ENCODE results near the gene PRR12.

The PRR12 gene

GRCh38 chr19:49651029-49651819 lies 60.2 kb downstream of the PRR12 start:
- no peak for DNase-seq

GRCh38 chr19:49651820-49652550 lies 61.0 kb downstream of the PRR12 start:
- no peak for DNase-seq

- no peak for DNase-seq
Observed at GRCh38 chr19:49652551-49653465, 61.8 kb downstream of the PRR12 start.

GRCh38 chr19:49653466-49653806 lies 62.5 kb downstream of the PRR12 start:
- no peak for DNase-seq

GRCh38 chr19:49654581-49654980 lies 63.6 kb downstream of the PRR12 start:
- no peak for DNase-seq

- no peak for DNase-seq
Observed at GRCh38 chr19:49655570-49656455, 64.8 kb downstream of the PRR12 start.

- no peak for DNase-seq
Observed at GRCh38 chr19:49656456-49657109, 65.6 kb downstream of the PRR12 start.

GRCh38 chr19:49657493-49658138 lies 66.6 kb downstream of the PRR12 start:
- no peak for DNase-seq

- DNase-seq: no peak
Observed at GRCh38 chr19:49658139-49658517, 67.1 kb downstream of the PRR12 start.

- no peak for DNase-seq
Observed at GRCh38 chr19:49658566-49659442, 67.8 kb downstream of the PRR12 start.

GRCh38 chr19:49660338-49660961 lies 69.5 kb downstream of the PRR12 start:
- no peak for DNase-seq

- no peak for DNase-seq
Observed at GRCh38 chr19:49662011-49662410, 71.0 kb downstream of the PRR12 start.

- DNase-seq: no peak
Observed at GRCh38 chr19:49663224-49663623, 72.2 kb downstream of the PRR12 start.

GRCh38 chr19:49664171-49665035 lies 73.4 kb downstream of the PRR12 start:
- DNase-seq: peak; percentile 82

GRCh38 chr19:49665036-49665350 lies 74.0 kb downstream of the PRR12 start:
- no peak for DNase-seq

GRCh38 chr19:49665351-49666119 lies 74.6 kb downstream of the PRR12 start, which contains the start of the genes BCL2L12 and IRF3:
BCL2L12 (plus strand) TSS chr19:49665933; CDS start chr19:49666693, 760 bp downstream.
IRF3 (minus strand) TSS chr19:49665857; CDS start chr19:49664838, 1,019 bp downstream.
- DNase-seq: peak; percentile 88

GRCh38 chr19:49666120-49666444 lies 75.1 kb downstream of the PRR12 start:
- DNase-seq: no peak

- DNase-seq: no peak
Observed at GRCh38 chr19:49667473-49667872, 76.5 kb downstream of the PRR12 start.

Data from NCI-H1105 treated with DMSO at 0.1 percent for 48 hours (cell line).